K562 (cell line): Measurements from ENCODE around the gene NAP1L1. TPM values are rescaled to one million over a fixed set of nuclear protein-coding genes. Genes with fewer than 3 reads are reported as not detected.

Source experiments
- CBX3 ChIP-seq, 2 experiments: IDR thresholded peaks; 1 replicate in 1 of 2; 2 replicates in 1 of 2; pipeline ENCODE4 v1.6.1; 2012; ENCODE audit warnings: inconsistent platforms in 2 of 2, low read length in 2 of 2, borderline replicate concordance in 1 of 2, control low read depth in 1 of 2
- FOXA3 ChIP-seq, 2 experiments: fragments of 450-650 bp in 1 of 2; sonication (generic) in 1 of 2; formaldehyde crosslinking; IDR thresholded peaks in 1 of 2; conservative IDR thresholded peaks in 1 of 2; 2 replicates each; pipeline versions ENCODE4 v1.4.0 to v1.8.0; 2020 to 2022; ENCODE audit warnings: mild to moderate bottlenecking in 2 of 2, missing genetic modification reagents in 1 of 2
- GATAD2A ChIP-seq: fragments of 450-650 bp; IDR thresholded peaks from 2 replicates; pipeline ENCODE4 v1.6.1; 2017
- KHSRP ChIP-seq: fragments of 450-650 bp; IDR thresholded peaks from 2 replicates; pipeline ENCODE4 v1.6.1; 2017
- NBN ChIP-seq: fragments of 450-650 bp; IDR thresholded peaks from 2 replicates; pipeline ENCODE4 v1.6.1; 2016; ENCODE audit warnings: low read depth, mild to moderate bottlenecking
- NFE2L1 ChIP-seq: fragments of 450-650 bp; IDR thresholded peaks from 2 replicates; pipeline ENCODE4 v1.6.1; 2016; ENCODE audit warnings: missing genetic modification characterization, low read depth, mild to moderate bottlenecking, missing compliant biosample characterization, moderate library complexity, borderline replicate concordance
- PRPF4 ChIP-seq: fragments of 200-400 bp; formaldehyde crosslinking; IDR thresholded peaks from one replicate; pipeline ENCODE4 v1.6.1; 2017; ENCODE audit warnings: low read length, low read depth, mild to moderate bottlenecking; ENCODE audit not compliant: insufficient read depth, poor library complexity, severe bottlenecking
- SREBF2 ChIP-seq: sonication (generic); formaldehyde crosslinking; IDR thresholded peaks from 2 replicates; pipeline ENCODE4 v1.4.0; 2020; ENCODE audit warnings: mild to moderate bottlenecking, missing genetic modification reagents
- TBL1XR1 ChIP-seq, 2 experiments: IDR thresholded peaks; 2 replicates each; pipeline ENCODE4 v1.6.1; 2012; ENCODE audit warnings: improper control_type of control experiment in 2 of 2, low read length in 2 of 2, mild to moderate bottlenecking in 1 of 2
- TSC22D4 ChIP-seq: fragments of 450-650 bp; IDR thresholded peaks from 2 replicates; pipeline ENCODE4 v1.6.1; 2016; ENCODE audit warnings: missing genetic modification characterization, missing biosample characterization, control low read depth
- ZC3H11A ChIP-seq: IDR thresholded peaks from 2 replicates; pipeline ENCODE4 v1.6.1; 2012; ENCODE audit warnings: low read depth, low read length, improper control_type of control experiment
- ZNF124 ChIP-seq: sonication (generic); formaldehyde crosslinking; IDR thresholded peaks from 2 replicates; pipeline ENCODE4 v1.8.1; 2022; ENCODE audit warnings: missing genetic modification reagents
- polyA plus RNA-seq, 8 experiments: library from polyadenylated mRNA; depleted of rRNA in 4 of 8; stranded (reverse) in 5 of 8; unstranded in 3 of 8; fragments of >200 nt; fragmentation: Nextera tagmentation in 2 of 8; fragmentation: Illumina TruSeq in 1 of 8; extraction: Ambion mirVana in 2 of 8; extraction: Trizol in 1 of 8; gene quantifications; 2 replicates each; pipeline versions ENCODE4 v1.2.1 to v1.2.3, GENCODE V29; 2011 to 2014; ENCODE audit warnings: inconsistent platforms in 1 of 8, missing spikeins in 1 of 8
- total RNA-seq, 7 experiments: library from RNA; depleted of rRNA in 6 of 7; stranded (reverse); fragments of >200 nt in 6 of 7; fragmentation: Illumina TruSeq in 2 of 7; extraction: Trizol in 2 of 7; gene quantifications; 2 replicates each; pipeline versions ENCODE4 v1.2.1 to v1.2.3, GENCODE V29; 2011 to 2021; ENCODE audit warnings: low replicate concordance in 1 of 7
- TF ChIP-seq, protein P1 (sequence below): fragments of 250-450 bp; sonication (Bioruptor Pico); IDR thresholded peaks from 2 replicates; pipeline ENCODE4 v1.5.0; 2021; ENCODE audit warnings: mild to moderate bottlenecking, moderate library complexity
- TF ChIP-seq, protein P2 (sequence below): IDR thresholded peaks from 2 replicates; pipeline ENCODE4 v1.6.1; 2016; ENCODE audit warnings: missing genetic modification characterization, missing compliant biosample characterization
- TF ChIP-seq, protein P3 (sequence below): fragments of 450-650 bp; formaldehyde crosslinking; conservative IDR thresholded peaks from 2 replicates; pipeline ENCODE4 v1.4.0; 2022; ENCODE audit warnings: mild to moderate bottlenecking, missing genetic modification characterization
- TF ChIP-seq, protein P4 (sequence below): IDR thresholded peaks from 2 replicates; pipeline ENCODE4 v1.6.1; 2014; ENCODE audit warnings: antibody characterized with exemption
- TF ChIP-seq, protein P5 (sequence below): fragments of 250-450 bp; sonication (Bioruptor Pico); IDR thresholded peaks from 2 replicates; pipeline ENCODE4 v1.4.0; 2020; ENCODE audit warnings: borderline replicate concordance

NAP1L1 gene
- total and polyA plus RNA-seq, 9 of the 15 experiments (the other 6 are each of a cell fraction or from before 2014, with no cell fraction given), result 287 to 747 (median 450) TPM

DNA sequence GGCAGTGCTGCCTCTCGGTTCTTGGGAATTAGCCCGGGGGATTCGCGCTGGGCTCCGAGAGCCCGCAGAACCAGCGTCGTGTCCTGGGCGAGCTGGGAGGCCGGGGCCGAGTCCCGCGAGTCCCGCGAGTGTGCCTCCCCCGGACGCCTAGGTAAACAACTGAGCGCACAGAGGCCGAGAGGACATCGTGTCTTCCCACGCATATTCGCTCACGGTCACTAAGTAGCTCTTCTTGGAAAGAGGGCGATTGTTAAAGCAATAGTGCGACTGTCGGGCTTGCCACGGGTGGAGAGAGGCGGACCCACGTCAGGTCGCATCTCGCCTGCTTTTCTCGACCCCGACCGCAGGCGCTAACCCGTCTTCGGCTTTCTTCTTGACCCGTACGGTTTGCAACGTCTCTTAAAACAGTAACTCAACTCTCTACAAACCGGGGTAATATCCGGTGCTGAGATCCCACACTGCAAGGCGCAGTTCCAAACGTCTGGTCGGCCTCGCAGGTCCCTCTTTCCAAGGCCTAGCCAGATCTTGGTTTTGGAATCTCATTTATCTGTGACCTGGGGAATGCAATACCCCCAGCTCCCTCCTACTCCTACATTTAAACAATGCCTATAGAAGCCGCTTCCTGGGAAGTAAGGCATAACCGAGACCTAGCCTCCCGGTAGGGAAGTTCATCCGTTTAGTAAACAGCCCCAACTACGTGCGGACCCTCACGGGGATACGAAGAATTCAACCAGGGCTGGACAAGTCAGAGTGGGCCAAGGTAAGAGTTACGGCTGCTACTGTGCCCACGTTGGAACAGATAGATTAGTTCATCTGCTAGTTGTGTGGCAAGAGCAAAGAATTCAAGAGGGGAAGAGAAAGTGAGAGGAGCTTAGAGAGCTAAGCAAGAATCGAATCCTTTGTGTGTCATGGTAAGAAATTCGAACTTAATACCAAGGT lies 52.2 kb downstream of the NAP1L1 start (continued):
- TF ChIP-seq GATAD2A, result no peak
- TF ChIP-seq ZNF124, result no peak
- no peak for TF ChIP-seq KHSRP
- TF ChIP-seq, protein P1, sequence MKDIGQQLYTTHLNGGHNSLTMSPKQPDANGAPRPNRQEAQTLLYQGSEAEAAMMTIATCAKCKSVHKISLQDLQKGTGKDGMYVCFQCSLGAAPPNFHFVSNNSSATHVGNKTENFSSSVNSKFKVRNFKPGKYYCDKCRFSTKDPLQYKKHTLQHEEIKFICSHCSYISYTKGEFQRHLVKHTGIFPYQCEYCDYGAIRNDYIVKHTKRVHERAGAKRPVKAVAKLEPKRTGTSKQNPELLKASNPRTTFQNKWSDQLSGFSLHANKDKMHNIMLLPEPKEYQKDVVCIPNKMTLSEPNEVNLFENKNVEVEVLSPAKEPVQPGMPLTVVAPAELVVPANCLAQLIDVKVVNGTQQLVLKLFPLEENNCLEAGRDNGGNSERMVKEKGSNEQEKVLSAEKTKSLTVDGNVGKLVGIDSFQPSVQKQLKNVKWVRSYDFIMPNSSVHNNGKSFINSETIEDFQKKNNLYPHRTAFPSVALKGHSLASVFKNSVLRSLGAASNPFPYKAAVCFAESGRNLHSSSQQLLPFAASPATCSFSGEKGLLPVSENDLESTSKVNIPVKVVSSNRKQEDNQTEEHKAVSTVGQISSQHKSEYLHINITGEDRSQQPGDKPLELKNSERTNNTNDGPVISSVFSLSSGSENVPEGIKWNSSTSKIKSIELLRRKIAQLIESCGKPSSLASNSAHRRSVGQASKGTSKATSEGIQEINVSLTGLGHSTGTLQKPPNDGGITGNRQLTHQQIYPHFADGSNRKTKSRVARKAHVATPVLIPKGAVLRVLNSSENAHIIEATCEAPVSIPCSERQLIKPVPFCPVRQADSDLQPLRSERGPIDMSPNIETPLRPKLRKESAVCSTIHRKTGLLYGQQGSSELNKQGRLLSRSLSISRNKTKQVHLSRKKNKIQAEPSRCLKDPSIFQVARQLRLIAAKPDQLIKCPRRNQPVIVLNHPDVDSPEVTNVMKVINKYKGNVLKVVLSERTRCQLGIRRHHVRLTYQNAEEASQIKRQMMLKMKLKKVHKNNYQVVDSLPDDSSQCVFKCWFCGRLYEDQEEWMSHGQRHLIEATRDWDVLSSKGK (CRISPR knock-in tag), result no peak
- TF ChIP-seq NBN, result no peak
- TF ChIP-seq ZC3H11A, result no peak
- TF ChIP-seq, protein P2, sequence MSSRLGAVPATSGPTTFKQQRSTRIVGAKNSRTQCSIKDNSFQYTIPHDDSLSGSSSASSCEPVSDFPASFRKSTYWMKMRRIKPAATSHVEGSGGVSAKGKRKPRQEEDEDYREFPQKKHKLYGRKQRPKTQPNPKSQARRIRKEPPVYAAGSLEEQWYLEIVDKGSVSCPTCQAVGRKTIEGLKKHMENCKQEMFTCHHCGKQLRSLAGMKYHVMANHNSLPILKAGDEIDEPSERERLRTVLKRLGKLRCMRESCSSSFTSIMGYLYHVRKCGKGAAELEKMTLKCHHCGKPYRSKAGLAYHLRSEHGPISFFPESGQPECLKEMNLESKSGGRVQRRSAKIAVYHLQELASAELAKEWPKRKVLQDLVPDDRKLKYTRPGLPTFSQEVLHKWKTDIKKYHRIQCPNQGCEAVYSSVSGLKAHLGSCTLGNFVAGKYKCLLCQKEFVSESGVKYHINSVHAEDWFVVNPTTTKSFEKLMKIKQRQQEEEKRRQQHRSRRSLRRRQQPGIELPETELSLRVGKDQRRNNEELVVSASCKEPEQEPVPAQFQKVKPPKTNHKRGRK (tag), result no peak
- no peak for TF ChIP-seq TSC22D4 (tag)
- TF ChIP-seq CBX3 (IDR thresholded peaks at IDR 0.05; ENCODE audit: borderline replicate concordance in 1 of 2, low read length in 2 of 2), result 0 out of 3 replicates have a peak, but pooled peaks of 1 of the 2 experiments have one; percentile 5
- no peak for TF ChIP-seq NFE2L1 (tag)
- TF ChIP-seq, protein P3, sequence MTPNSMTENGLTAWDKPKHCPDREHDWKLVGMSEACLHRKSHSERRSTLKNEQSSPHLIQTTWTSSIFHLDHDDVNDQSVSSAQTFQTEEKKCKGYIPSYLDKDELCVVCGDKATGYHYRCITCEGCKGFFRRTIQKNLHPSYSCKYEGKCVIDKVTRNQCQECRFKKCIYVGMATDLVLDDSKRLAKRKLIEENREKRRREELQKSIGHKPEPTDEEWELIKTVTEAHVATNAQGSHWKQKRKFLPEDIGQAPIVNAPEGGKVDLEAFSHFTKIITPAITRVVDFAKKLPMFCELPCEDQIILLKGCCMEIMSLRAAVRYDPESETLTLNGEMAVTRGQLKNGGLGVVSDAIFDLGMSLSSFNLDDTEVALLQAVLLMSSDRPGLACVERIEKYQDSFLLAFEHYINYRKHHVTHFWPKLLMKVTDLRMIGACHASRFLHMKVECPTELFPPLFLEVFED (CRISPR knock-in tag), result no peak
- TF ChIP-seq PRPF4, result no peak
- 0 out of 4 replicates have a peak, but pooled peaks of 1 of the 2 experiments have one; percentile 43 for TF ChIP-seq TBL1XR1 (IDR thresholded peaks at IDR 0.05; ENCODE audit: low read length in 2 of 2)
- TF ChIP-seq, protein P4, sequence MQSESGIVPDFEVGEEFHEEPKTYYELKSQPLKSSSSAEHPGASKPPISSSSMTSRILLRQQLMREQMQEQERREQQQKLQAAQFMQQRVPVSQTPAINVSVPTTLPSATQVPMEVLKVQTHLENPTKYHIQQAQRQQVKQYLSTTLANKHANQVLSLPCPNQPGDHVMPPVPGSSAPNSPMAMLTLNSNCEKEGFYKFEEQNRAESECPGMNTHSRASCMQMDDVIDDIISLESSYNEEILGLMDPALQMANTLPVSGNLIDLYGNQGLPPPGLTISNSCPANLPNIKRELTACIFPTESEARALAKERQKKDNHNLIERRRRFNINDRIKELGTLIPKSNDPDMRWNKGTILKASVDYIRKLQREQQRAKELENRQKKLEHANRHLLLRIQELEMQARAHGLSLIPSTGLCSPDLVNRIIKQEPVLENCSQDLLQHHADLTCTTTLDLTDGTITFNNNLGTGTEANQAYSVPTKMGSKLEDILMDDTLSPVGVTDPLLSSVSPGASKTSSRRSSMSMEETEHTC, result no peak
- TF ChIP-seq, protein P5, sequence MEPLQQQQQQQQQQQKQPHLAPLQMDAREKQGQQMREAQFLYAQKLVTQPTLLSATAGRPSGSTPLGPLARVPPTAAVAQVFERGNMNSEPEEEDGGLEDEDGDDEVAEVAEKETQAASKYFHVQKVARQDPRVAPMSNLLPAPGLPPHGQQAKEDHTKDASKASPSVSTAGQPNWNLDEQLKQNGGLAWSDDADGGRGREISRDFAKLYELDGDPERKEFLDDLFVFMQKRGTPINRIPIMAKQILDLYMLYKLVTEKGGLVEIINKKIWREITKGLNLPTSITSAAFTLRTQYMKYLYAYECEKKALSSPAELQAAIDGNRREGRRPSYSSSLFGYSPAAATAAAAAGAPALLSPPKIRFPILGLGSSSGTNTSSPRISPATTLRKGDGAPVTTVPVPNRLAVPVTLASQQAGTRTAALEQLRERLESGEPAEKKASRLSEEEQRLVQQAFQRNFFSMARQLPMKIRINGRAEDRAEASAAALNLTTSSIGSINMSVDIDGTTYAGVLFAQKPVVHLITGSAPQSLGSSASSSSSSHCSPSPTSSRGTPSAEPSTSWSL, result no peak
- no peak for TF ChIP-seq SREBF2 (CRISPR knock-in tag)
- TF ChIP-seq FOXA3 (CRISPR knock-in tag; conservative IDR thresholded peaks at IDR 0.05 in 1 of 2, IDR thresholded peaks at IDR 0.05 in 1 of 2), result peak; percentile 87 to 96
